HepG2 (cell line): Measurements from ENCODE around the gene VPS26A. TPM values are rescaled to one million over a fixed set of nuclear protein-coding genes. Genes with fewer than 3 reads are reported as not detected.
A peak's percentile ranks its signal among the peaks of the same experiment; 100 is the strongest.

ENCODE experiments used
- ARHGAP35 ChIP-seq: sonication (generic); formaldehyde crosslinking; IDR thresholded peaks from 2 replicates; pipeline ENCODE4 v1.9.0; 2022; ENCODE audit warnings: mild to moderate bottlenecking, inconsistent platforms, moderate library complexity, missing genetic modification reagents, borderline replicate concordance
- CENPT ChIP-seq: sonication (generic); formaldehyde crosslinking; IDR thresholded peaks from 2 replicates; pipeline ENCODE4 v1.8.0; 2022; ENCODE audit warnings: low read depth, mild to moderate bottlenecking, moderate library complexity, missing genetic modification reagents
- HES4 ChIP-seq: sonication (generic); formaldehyde crosslinking; IDR thresholded peaks from 2 replicates; pipeline ENCODE4 v1.9.0; 2021; ENCODE audit warnings: mild to moderate bottlenecking, missing genetic modification reagents, borderline replicate concordance
- MLX ChIP-seq: IDR thresholded peaks from 2 replicates; pipeline ENCODE4 v1.6.1; 2016
- MTA3 ChIP-seq: sonication (generic); formaldehyde crosslinking; IDR thresholded peaks from 2 replicates; pipeline ENCODE4 v1.4.0; 2020; ENCODE audit warnings: missing genetic modification reagents
- NCOA2 ChIP-seq: sonication (generic); formaldehyde crosslinking; IDR thresholded peaks from 2 replicates; pipeline ENCODE4 v1.8.0; 2022; ENCODE audit warnings: inconsistent platforms
- PRDM10 ChIP-seq: sonication (generic); formaldehyde crosslinking; IDR thresholded peaks from 2 replicates; pipeline ENCODE4 v1.4.0; 2020; ENCODE audit warnings: low read depth, missing genetic modification reagents
- SAFB2 ChIP-seq: sonication (generic); formaldehyde crosslinking; IDR thresholded peaks from 2 replicates; pipeline ENCODE4 v1.5.1; 2020; ENCODE audit warnings: missing genetic modification reagents, low read depth, mild to moderate bottlenecking, borderline replicate concordance
- ZNF20 ChIP-seq: sonication (generic); formaldehyde crosslinking; IDR thresholded peaks from 2 replicates; pipeline ENCODE4 v1.4.0; 2020; ENCODE audit warnings: mild to moderate bottlenecking, moderate library complexity, missing genetic modification reagents
- ZNF275 ChIP-seq: sonication (generic); formaldehyde crosslinking; IDR thresholded peaks from 2 replicates; pipeline ENCODE4 v1.8.0; 2022; ENCODE audit warnings: missing genetic modification reagents, mild to moderate bottlenecking, inconsistent platforms, borderline replicate concordance
- ZNF501 ChIP-seq: sonication (generic); formaldehyde crosslinking; IDR thresholded peaks from 2 replicates; pipeline ENCODE4 v1.5.1; 2020; ENCODE audit warnings: mild to moderate bottlenecking, moderate library complexity, missing genetic modification reagents
- polyA plus RNA-seq, 8 experiments: library from polyadenylated mRNA; depleted of rRNA in 3 of 8; stranded (reverse) in 7 of 8; unstranded in 1 of 8; fragments of >200 nt; fragmentation: Illumina TruSeq in 4 of 8; extraction: Trizol in 4 of 8; gene quantifications; 2 replicates each; pipeline versions ENCODE4 v1.2.1 to v1.2.3, GENCODE V29; 2011 to 2016; ENCODE audit warnings: low read depth in 4 of 8, missing spikeins in 1 of 8, mixed read lengths in 1 of 8; ENCODE audit not compliant: insufficient read depth in 1 of 8
- total RNA-seq, 5 experiments: library from RNA; depleted of rRNA; stranded (reverse); fragments of >200 nt; fragmentation: Illumina TruSeq; extraction: Trizol; gene quantifications; 2 replicates each; pipeline ENCODE4 v1.2.3, GENCODE V29; 2016; ENCODE audit warnings: low read depth in 1 of 5
- TF ChIP-seq, protein P1 (sequence below): sonication (generic); formaldehyde crosslinking; IDR thresholded peaks from 2 replicates; pipeline ENCODE4 v1.4.0; 2020; ENCODE audit warnings: missing genetic modification reagents

Gene VPS26A
- total and polyA plus RNA-seq, 2 of the 13 experiments (the other 11 are each of a cell fraction or from before 2014, with no cell fraction given), result 12.9 to 32.6 TPM

DNA sequence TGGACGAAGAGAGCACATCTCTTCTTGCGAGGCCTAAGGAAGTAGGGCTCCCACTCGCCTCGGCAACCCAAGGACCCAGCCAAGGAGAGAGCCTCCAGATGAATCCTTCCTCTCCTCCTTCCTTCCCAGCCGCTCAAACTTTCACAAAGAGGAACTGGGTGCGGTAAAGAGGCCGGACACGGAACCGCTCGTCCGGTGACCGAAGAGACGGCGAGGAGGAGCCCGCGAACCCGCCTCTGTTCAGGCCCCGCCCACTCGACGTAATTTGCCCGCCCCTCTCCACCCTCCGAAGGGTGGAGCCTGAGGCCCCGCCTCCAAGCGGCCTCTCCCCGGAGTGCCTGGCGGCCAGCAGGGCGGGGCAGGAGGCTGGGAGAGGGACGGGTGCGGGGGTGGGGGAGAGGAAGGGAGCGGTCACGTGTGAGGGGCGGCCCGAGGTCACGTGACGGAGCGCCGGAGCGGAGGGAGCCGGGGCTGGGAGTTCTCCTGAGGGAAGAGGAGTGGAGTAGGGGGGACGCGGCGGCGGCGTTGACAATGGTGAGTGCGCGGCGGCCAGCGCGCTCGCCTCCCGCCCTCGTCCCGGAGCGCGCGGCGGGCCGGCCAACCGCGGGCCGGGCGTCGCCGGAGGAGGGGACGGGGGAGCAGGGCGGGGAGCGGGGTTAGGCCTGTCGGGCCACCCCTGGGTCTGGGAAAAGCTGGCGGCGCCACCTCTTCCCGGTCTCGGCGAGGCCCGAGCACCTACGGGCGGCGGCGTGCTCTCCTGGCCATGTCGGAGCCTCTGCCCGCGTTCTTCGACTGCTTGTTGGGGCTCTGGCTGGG lies at the start of gene VPS26A (continued):
- TF ChIP-seq, protein P1, sequence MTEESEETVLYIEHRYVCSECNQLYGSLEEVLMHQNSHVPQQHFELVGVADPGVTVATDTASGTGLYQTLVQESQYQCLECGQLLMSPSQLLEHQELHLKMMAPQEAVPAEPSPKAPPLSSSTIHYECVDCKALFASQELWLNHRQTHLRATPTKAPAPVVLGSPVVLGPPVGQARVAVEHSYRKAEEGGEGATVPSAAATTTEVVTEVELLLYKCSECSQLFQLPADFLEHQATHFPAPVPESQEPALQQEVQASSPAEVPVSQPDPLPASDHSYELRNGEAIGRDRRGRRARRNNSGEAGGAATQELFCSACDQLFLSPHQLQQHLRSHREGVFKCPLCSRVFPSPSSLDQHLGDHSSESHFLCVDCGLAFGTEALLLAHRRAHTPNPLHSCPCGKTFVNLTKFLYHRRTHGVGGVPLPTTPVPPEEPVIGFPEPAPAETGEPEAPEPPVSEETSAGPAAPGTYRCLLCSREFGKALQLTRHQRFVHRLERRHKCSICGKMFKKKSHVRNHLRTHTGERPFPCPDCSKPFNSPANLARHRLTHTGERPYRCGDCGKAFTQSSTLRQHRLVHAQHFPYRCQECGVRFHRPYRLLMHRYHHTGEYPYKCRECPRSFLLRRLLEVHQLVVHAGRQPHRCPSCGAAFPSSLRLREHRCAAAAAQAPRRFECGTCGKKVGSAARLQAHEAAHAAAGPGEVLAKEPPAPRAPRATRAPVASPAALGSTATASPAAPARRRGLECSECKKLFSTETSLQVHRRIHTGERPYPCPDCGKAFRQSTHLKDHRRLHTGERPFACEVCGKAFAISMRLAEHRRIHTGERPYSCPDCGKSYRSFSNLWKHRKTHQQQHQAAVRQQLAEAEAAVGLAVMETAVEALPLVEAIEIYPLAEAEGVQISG (CRISPR knock-in tag), result peak; percentile 17; the same call in 1 of the 2 replicates
- peak; percentile 89 for TF ChIP-seq ZNF501 (CRISPR knock-in tag)
- peak; percentile 39; the same call in 1 of the 2 replicates for TF ChIP-seq SAFB2 (CRISPR knock-in tag)
- TF ChIP-seq CENPT, result no peak
- no peak for TF ChIP-seq ARHGAP35 (CRISPR knock-in tag)
- no peak for TF ChIP-seq ZNF20 (CRISPR knock-in tag)
- TF ChIP-seq PRDM10, result peak; percentile 60; the same call in 1 of the 2 replicates
- 0 out of 2 replicates have a peak, but pooled peaks have one; percentile 16 for TF ChIP-seq NCOA2
- TF ChIP-seq HES4 (CRISPR knock-in tag), result no peak
- TF ChIP-seq MLX, result peak; percentile 76
- TF ChIP-seq MTA3 (CRISPR knock-in tag), result no peak
- peak; percentile 34; the same call in 1 of the 2 replicates for TF ChIP-seq ZNF275 (CRISPR knock-in tag)
